ENCODE results near the gene MAST1.

- TF ChIP-seq CTCF (conservative IDR thresholded peaks at IDR 0.05; ENCODE audit: low read depth, low read length) (no peak), EZH2 (IDR thresholded peaks at IDR 0.05; ENCODE audit: low read length, unreplicated experiment) (no peak)
These were observed 49.0 kb upstream of the MAST1 start for GRCh38 chr19:12789098-12789903.

Data from PC-3 (cell line).